Measurements from ENCODE around the gene MBL2.

The MBL2 gene

DNA sequence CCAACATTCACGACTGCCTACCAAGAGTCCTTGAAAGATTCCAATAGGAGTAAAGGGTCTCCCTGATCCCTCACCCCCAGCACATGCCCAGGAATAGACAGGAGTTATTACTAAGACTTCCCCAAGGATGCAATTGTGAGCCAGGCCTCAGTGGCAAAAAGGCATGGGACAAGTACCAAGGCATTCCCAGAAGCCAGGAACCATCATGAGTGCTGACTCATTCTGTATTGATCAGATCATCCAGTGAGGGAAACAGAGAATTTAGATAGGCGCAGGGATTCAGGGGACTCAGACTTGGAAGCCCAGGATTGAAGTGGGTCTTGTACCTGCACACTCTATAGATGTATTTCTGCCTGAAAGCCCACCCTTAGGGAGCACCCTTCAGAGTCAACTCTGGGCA is 21.2 kb downstream of the MBL2 start:
- Histone ChIP-seq H3K9ac (ENCODE audit: low read length) (no peak overlapping the region), H3K4me1 (ENCODE audit: insufficient read depth, low read length) (no peaks in the 10 kb centered on the region), H3K4me3 (ENCODE audit: low read depth in 1 of 2, low read length in 2 of 2) (no peak overlapping the region), H3K9me3 (ENCODE audit: low read length) (no peaks in the 10 kb centered on the region), H3K36me3 (ENCODE audit: insufficient read depth, low read length) (no peaks in the 10 kb centered on the region), H3K27ac (ENCODE audit: low read depth, low read length) (no peak overlapping the region), H3K27me3 (ENCODE audit: control insufficient read depth in 1 of 2, insufficient read depth in 2 of 2, low read length in 2 of 2) (no peaks in the 10 kb centered on the region)

DNA sequence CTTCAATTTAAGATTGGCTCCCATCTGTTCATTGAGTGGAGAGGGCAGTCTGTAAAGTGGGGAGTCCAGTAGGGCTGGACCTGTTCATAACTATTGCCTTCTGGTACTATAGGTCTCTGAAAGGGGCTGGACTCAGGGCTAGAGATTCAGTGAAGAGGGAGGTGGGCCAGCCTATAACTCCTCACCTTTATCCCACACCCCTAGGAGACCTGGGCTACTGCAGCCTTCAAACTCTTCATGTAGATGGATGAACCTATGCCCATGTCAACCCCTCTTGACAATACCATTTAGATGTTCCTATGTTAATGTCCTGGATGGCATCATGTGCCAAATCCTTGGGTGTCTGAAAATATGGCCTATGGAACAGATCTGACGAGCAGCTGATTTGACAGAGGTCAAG is 22.0 kb downstream of the MBL2 start:
- H3K4me3 ChIP-seq (ENCODE audit: low read depth in 1 of 2, low read length in 2 of 2): no peak overlapping the region
- H3K9ac ChIP-seq (ENCODE audit: low read length): no peak overlapping the region
- no peaks in the 10 kb centered on the region for H3K36me3 ChIP-seq (ENCODE audit: insufficient read depth, low read length)

DNA sequence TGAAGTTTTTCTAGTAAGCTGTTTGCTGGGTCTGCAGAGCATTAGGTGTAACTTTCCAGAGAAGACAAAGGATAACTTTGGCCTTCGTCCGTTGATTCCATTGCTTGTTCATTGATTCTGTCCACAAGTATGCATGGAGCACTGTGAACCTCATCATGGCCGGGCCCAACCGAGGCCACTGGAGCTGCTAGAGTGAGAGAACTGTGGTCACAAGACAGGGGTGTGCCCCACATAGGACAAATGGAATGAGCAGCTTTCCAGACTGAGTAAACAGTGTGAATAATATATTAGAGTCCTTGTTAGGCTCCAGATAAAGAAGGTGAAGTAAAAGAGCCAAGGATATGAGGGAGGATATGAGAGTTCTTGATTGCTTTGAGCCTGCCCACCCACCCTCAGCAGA is 24.9 kb downstream of the MBL2 start:
- no peaks in the 10 kb centered on the region for H3K27me3 ChIP-seq (ENCODE audit: control insufficient read depth in 1 of 2, insufficient read depth in 2 of 2, low read length in 2 of 2)
- H3K4me1 ChIP-seq (ENCODE audit: insufficient read depth, low read length): no peaks in the 10 kb centered on the region
- H3K27ac ChIP-seq (ENCODE audit: low read depth, low read length): no peak overlapping the region
- no peaks in the 10 kb centered on the region for H3K36me3 ChIP-seq (ENCODE audit: insufficient read depth, low read length)
- H3K9ac ChIP-seq (ENCODE audit: low read length): no peak overlapping the region
- no peaks in the 10 kb centered on the region for H3K9me3 ChIP-seq (ENCODE audit: low read length)
- no peak overlapping the region for H3K4me3 ChIP-seq (ENCODE audit: low read depth in 1 of 2, low read length in 2 of 2)

More for the DNA sequence above, 22.0 kb downstream of the MBL2 start:
- Histone ChIP-seq H3K4me1 (ENCODE audit: insufficient read depth, low read length) (no peaks in the 10 kb centered on the region), H3K27ac (ENCODE audit: low read depth, low read length) (no peak overlapping the region), H3K27me3 (ENCODE audit: control insufficient read depth in 1 of 2, insufficient read depth in 2 of 2, low read length in 2 of 2) (no peaks in the 10 kb centered on the region), H3K9me3 (ENCODE audit: low read length) (no peaks in the 10 kb centered on the region)

DNA sequence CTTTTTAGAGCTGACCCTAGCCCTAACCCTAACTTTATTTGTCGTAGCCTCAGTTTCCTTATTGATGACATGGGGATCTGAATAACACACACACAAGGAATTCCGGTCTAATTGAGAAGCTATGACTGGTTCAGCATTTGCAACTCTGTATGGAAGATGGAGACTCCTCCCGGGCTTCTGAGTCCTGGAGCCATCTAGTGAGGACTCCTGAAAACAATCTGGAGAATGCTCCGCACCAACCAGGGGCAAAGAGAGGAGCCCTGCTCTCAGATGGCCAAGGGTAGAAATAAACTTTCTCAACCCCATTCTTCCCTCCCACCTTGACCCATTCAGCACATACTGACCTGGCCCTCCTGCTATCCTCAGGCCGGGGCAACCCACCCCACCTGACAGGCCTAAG is 26.4 kb downstream of the MBL2 start:
- no peaks in the 10 kb centered on the region for H3K4me1 ChIP-seq (ENCODE audit: insufficient read depth, low read length)
- H3K4me3 ChIP-seq (ENCODE audit: low read depth in 1 of 2, low read length in 2 of 2): no peak overlapping the region
- H3K27me3 ChIP-seq (ENCODE audit: control insufficient read depth in 1 of 2, insufficient read depth in 2 of 2, low read length in 2 of 2): no peaks in the 10 kb centered on the region
- no peaks in the 10 kb centered on the region for H3K9me3 ChIP-seq (ENCODE audit: low read length)
- H3K36me3 ChIP-seq (ENCODE audit: insufficient read depth, low read length): no peaks in the 10 kb centered on the region
- no peak overlapping the region for H3K9ac ChIP-seq (ENCODE audit: low read length)
- H3K27ac ChIP-seq (ENCODE audit: low read depth, low read length): no peak overlapping the region

DNA sequence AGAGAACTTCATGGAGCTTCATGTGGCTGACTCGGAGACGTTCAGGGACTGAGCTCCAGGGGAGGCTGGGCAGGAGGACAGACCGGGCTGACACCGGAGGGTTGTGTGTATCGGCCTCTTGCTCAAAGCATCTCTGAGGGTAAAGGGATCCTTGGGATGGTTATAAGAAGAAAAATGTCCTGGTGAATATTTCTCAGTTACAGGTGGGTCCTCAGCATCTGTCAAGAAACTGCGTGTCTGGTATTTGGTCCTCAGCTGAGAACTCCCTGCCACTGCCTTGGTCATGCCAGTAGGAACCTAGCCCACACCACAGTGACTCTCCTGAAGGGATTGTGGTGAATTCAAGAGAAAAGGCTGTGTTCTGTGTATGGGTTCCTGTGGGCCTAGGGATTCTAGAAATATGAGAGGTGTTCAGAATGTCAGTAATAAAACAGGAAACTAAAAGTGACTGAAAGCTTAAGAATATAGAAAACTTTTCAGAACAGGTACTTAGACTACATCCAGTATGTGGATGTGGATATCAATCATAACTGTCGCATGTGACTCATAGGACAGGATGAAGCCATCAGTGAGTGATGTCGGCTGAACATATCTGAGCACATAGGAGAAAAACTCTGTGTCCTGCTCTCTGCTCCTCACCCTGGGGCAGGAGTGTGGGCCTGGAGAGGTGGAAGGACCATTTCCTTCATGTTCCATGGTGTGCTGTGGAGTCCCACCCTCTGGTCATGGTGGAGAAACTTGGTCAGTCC is 28.4 kb downstream of the MBL2 start:
- H3K9me3 ChIP-seq (ENCODE audit: low read length): no peaks in the 10 kb centered on the region

DNA sequence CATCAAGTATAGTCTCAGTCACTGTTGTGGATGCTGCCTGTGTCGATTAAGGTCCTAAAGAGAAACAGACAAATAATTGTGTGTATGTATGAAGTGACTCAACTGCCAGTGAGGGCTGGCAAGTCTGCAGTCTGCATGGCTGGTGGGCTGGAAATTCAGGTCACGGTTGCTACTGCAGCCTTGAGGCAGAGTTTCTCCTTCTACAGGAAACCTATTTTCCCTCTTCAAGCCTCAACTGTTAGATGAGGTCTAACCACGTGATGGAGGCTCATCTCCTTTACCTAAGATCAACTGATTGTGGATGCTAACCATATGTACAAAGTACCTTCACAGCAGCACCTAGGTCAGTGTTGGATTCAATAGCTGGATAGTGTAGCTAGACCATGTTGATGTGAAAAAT is 29.9 kb downstream of the MBL2 start:
- Histone ChIP-seq H3K27me3 (ENCODE audit: control insufficient read depth in 1 of 2, insufficient read depth in 2 of 2, low read length in 2 of 2) (no peaks in the 10 kb centered on the region), H3K4me3 (ENCODE audit: low read depth in 1 of 2, low read length in 2 of 2) (no peak overlapping the region), H3K36me3 (ENCODE audit: insufficient read depth, low read length) (no peaks in the 10 kb centered on the region), H3K9ac (ENCODE audit: low read length) (no peak overlapping the region), H3K4me1 (ENCODE audit: insufficient read depth, low read length) (no peaks in the 10 kb centered on the region), H3K9me3 (ENCODE audit: low read length) (no peaks in the 10 kb centered on the region), H3K27ac (ENCODE audit: low read depth, low read length) (no peak overlapping the region)

More for the DNA sequence above, 28.4 kb downstream of the MBL2 start:
- H3K27ac ChIP-seq (ENCODE audit: low read depth, low read length): no peak overlapping the region
- no peaks in the 10 kb centered on the region for H3K36me3 ChIP-seq (ENCODE audit: insufficient read depth, low read length)
- H3K4me1 ChIP-seq (ENCODE audit: insufficient read depth, low read length): no peaks in the 10 kb centered on the region
- H3K27me3 ChIP-seq (ENCODE audit: control insufficient read depth in 1 of 2, insufficient read depth in 2 of 2, low read length in 2 of 2): no peaks in the 10 kb centered on the region
- no peak overlapping the region for H3K4me3 ChIP-seq (ENCODE audit: low read depth in 1 of 2, low read length in 2 of 2)
- H3K9ac ChIP-seq (ENCODE audit: low read length): no peak overlapping the region

DNA sequence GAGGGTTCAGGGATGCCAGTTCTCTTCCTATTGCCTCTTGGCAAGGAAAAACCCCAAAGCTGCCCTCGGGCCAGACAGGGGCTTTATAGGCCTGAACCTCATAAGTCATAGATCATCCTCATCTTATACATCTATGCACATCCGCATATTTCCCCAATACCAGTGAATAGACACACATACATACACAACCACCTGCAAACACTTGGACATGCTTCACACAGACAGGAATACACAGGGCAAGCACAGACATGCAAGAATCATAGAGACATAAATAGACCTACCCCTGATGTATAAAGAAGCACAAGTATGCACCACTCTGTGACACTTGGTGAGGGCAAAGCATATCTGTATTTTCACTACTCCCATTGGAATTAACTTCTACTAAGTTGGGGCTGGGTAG is 30.7 kb downstream of the MBL2 start:
- H3K36me3 ChIP-seq (ENCODE audit: insufficient read depth, low read length): no peaks in the 10 kb centered on the region

DNA sequence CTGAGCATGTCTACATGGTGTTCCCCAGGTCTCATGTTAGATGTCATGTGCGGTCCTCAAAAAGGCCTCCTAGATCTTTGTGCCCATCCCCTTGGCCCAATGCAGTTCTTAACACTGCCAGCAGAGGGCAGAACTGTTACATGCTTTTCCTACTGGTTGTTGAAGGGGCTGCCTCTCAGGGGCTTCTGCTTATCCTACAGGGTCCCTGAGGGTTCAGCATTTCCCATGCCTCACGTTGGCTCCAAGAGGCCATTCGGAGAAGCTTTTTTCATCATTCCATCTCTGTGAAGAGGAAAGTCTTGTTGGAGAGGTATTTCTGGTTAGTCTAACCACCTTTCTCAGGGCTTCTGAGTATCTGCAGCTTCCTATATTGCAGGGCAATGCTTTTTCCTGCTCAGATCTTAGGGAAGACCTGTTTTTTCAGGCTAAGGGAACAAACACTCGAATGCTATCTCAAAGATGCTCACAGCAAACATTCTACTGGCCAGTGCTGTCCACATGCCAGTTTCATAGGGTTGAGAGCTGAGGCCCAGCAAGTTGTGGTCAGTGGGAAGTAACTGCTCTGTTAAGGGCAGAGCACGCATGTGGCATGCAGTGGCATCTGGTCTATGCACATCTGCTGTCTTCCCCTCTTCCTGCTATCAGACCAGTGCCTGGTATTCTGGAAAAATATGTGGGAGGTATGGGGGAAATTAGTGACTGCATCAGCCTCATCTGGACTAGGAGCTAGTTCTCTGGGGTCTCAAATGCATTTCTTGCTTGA is 31.5 kb downstream of the MBL2 start:
- H3K27me3 ChIP-seq (ENCODE audit: control insufficient read depth in 1 of 2, insufficient read depth in 2 of 2, low read length in 2 of 2): no peaks in the 10 kb centered on the region
- H3K4me1 ChIP-seq (ENCODE audit: insufficient read depth, low read length): no peaks in the 10 kb centered on the region
- no peaks in the 10 kb centered on the region for H3K9me3 ChIP-seq (ENCODE audit: low read length)
- H3K36me3 ChIP-seq (ENCODE audit: insufficient read depth, low read length): no peaks in the 10 kb centered on the region
- H3K9ac ChIP-seq (ENCODE audit: low read length): no peak overlapping the region
- H3K27ac ChIP-seq (ENCODE audit: low read depth, low read length): no peak overlapping the region
- H3K4me3 ChIP-seq (ENCODE audit: low read depth in 1 of 2, low read length in 2 of 2): no peak overlapping the region

More for the DNA sequence above, 30.7 kb downstream of the MBL2 start:
- H3K9me3 ChIP-seq (ENCODE audit: low read length): no peaks in the 10 kb centered on the region
- no peaks in the 10 kb centered on the region for H3K27me3 ChIP-seq (ENCODE audit: control insufficient read depth in 1 of 2, insufficient read depth in 2 of 2, low read length in 2 of 2)
- no peak overlapping the region for H3K9ac ChIP-seq (ENCODE audit: low read length)
- H3K4me3 ChIP-seq (ENCODE audit: low read depth in 1 of 2, low read length in 2 of 2): no peak overlapping the region
- H3K27ac ChIP-seq (ENCODE audit: low read depth, low read length): no peak overlapping the region
- H3K4me1 ChIP-seq (ENCODE audit: insufficient read depth, low read length): no peaks in the 10 kb centered on the region

DNA sequence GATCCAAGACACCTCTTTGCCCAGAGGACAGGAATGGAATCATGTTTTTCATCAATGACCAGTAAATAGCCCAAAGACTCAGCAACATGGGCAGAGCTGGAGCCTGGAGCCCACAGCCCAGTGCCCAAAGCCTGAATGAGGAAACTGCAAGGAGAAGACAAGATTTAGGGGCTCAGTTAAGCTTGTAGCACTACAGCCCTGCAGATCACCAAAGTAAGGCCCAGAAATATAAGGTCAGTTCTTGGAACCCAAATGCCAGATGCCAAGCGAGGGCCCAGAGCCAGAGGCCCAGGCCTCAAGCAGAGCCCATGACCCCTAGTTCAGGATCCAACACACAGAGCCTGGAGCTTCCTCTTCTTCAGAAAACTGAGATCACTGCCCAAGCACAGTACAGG is 32.4 kb downstream of the MBL2 start:
- H3K9me3 ChIP-seq (ENCODE audit: low read length): no peaks in the 10 kb centered on the region

DNA sequence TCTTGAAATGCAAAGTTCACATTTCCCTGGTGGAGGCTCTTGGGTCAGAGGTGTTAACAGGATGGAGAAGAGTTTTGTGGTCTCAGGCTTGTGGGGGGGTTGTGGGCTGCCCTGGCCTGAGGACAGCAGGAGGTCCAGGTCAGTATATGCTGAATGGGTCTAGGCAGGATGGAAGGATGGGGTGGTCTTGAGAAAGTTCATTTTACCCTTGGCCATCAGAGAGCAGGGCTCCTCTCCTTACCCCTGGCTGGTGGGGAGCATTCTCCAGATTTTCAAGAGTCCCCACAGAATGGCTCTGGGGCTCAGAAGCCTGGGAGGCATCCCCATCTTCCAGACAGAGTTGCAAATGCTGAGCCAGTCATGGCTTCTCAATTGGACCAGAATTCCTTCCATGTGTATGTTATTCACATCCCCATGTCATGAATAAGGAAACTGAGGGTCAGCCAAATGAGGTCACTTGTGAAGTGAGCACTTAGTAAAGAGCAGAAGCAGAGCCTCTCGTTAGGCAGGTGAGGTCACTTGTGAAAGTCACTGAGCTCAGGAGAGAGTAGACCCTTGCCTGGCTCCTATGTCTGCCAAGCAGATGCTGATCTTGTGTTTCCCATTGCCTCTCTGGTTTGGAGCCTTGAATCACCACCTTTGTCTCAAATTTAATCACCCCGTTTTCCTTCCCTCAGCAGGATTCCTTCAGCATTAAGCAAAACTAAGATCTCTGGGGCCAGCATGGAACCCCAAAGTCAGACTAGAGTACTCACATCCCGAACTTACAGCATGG is 33.0 kb downstream of the MBL2 start:
- Histone ChIP-seq H3K4me3 (ENCODE audit: low read depth in 1 of 2, low read length in 2 of 2) (no peak overlapping the region), H3K36me3 (ENCODE audit: insufficient read depth, low read length) (no peaks in the 10 kb centered on the region), H3K9ac (ENCODE audit: low read length) (no peak overlapping the region), H3K9me3 (ENCODE audit: low read length) (no peaks in the 10 kb centered on the region), H3K4me1 (ENCODE audit: insufficient read depth, low read length) (no peaks in the 10 kb centered on the region), H3K27me3 (ENCODE audit: control insufficient read depth in 1 of 2, insufficient read depth in 2 of 2, low read length in 2 of 2) (no peaks in the 10 kb centered on the region), H3K27ac (ENCODE audit: low read depth, low read length) (no peak overlapping the region)

More for the DNA sequence above, 32.4 kb downstream of the MBL2 start:
- no peaks in the 10 kb centered on the region for H3K36me3 ChIP-seq (ENCODE audit: insufficient read depth, low read length)
- no peak overlapping the region for H3K4me3 ChIP-seq (ENCODE audit: low read depth in 1 of 2, low read length in 2 of 2)
- H3K4me1 ChIP-seq (ENCODE audit: insufficient read depth, low read length): no peaks in the 10 kb centered on the region
- no peak overlapping the region for H3K9ac ChIP-seq (ENCODE audit: low read length)
- H3K27me3 ChIP-seq (ENCODE audit: control insufficient read depth in 1 of 2, insufficient read depth in 2 of 2, low read length in 2 of 2): no peaks in the 10 kb centered on the region
- H3K27ac ChIP-seq (ENCODE audit: low read depth, low read length): no peak overlapping the region

DNA sequence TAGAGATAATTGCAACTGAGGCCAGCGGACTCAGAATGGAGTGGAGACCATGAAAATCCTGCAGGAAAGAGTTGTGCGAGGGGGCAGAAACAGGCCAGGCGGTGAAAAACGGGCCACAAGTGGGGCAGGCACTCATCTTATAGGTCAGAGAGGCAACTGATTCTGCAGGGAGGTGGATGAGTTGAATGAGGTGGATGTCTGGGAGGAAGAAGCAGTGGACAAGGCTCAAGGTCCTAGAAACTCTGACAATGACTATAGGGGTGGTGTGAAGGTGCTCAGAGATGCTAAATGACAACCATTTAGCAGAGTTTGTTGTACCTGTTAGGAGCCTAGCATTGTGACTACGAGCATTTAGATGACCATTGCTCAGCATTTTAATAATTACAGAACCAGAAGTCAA is 33.6 kb downstream of the MBL2 start:
- no peak overlapping the region for H3K27ac ChIP-seq (ENCODE audit: low read depth, low read length)
- no peak overlapping the region for H3K4me3 ChIP-seq (ENCODE audit: low read depth in 1 of 2, low read length in 2 of 2)
- no peaks in the 10 kb centered on the region for H3K36me3 ChIP-seq (ENCODE audit: insufficient read depth, low read length)
- H3K9ac ChIP-seq (ENCODE audit: low read length): no peak overlapping the region
- no peaks in the 10 kb centered on the region for H3K9me3 ChIP-seq (ENCODE audit: low read length)
- H3K27me3 ChIP-seq (ENCODE audit: control insufficient read depth in 1 of 2, insufficient read depth in 2 of 2, low read length in 2 of 2): no peaks in the 10 kb centered on the region
- no peaks in the 10 kb centered on the region for H3K4me1 ChIP-seq (ENCODE audit: insufficient read depth, low read length)

All from muscle layer of colon (tissue), 2 donors.